ENCODE measurements around the gene RPP30.

DNA sequence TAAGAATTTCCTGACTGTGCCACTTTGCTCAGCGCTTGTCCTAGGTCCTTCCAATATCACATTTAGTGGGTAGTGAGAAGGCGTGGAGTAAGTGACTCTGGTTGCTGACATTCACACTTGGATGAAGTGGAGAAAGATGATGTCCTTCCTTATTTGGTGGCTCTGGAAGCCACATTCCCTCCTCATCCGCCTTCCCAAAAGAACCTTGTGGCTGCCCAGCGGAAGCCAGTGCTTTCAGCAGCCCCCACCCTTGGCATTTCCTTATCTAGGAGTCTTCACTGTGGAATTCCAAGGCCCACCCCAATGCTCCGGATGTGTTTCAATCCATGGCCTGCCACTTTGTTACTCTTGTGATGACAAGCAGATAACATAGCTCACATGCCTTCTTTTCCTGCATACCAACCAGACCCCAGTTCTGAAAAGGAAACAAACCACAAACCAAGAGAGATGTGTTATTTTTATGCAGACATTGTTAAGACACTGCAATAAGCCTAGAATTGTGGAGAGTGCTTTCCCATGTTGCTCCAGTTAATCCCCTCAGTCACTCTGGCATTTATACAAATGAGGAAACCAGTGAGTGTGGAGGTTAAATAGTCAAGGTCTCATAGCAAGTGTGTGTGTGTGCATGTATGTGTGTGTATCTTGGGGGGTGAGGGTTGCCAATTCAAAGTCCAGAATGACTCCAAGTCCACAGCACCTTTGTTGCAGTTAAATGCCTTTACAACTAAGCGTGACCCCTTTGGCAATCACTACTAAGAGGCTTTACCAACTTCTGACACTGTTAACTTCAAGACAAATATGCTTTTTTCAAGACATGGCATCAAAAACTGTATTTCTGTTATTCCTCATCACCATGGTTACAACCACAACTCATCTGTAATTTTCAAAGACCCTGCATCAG, 59.4 kb downstream of the RPP30 start:
- TF ChIP-seq POLR2A (IDR thresholded peaks at IDR 0.05; ENCODE audit: low read length): no peak
- TF ChIP-seq GATA1 (IDR thresholded peaks at IDR 0.05; ENCODE audit: low read depth, low read length): no peak
